Activated naive CD4-positive, alpha-beta T cell treated with anti-CD3 and anti-CD28 coated beads, Interleukin-2, amount 50 U/mL, for 24 hours (primary cell): ENCODE measurements around the gene MACROD2.

ENCODE experiments used
- H3K27ac Mint-ChIP-seq: one replicate; pipeline ENCODE4 v1.8.0; 2021; ENCODE audit warnings: mild to moderate bottlenecking, mixed read lengths
- H3K27me3 Mint-ChIP-seq: one replicate; pipeline ENCODE4 v1.8.0; 2021; ENCODE audit warnings: mixed read lengths
- H3K36me3 Mint-ChIP-seq: one replicate; pipeline ENCODE4 v1.8.0; 2021; ENCODE audit warnings: mixed read lengths
- H3K4me1 Mint-ChIP-seq: one replicate; pipeline ENCODE4 v1.8.0; 2021; ENCODE audit warnings: mixed read lengths
- H3K4me3 Mint-ChIP-seq: one replicate; pipeline ENCODE4 v1.8.0; 2021; ENCODE audit warnings: mild to moderate bottlenecking, mixed read lengths
- H3K9me3 Mint-ChIP-seq: one replicate; pipeline ENCODE4 v1.8.0; 2021; ENCODE audit warnings: mixed read lengths

MACROD2 gene

GRCh38 chr20:14667226-14667625 lies 671.9 kb downstream of the MACROD2 start:
- Mint-ChIP-seq H3K9me3 (peaks cover 9% of the 10 kb centered on the region), H3K27me3 (no peaks in the 10 kb centered on the region), H3K4me1 (no peaks in the 10 kb centered on the region), H3K27ac (no peak overlapping the region), H3K4me3 (no peak overlapping the region), H3K36me3 (no peaks in the 10 kb centered on the region)

GRCh38 chr20:14672066-14672465 lies 676.8 kb downstream of the MACROD2 start:
- H3K4me1 Mint-ChIP-seq, result no peaks in the 10 kb centered on the region
- H3K4me3 Mint-ChIP-seq, result no peak overlapping the region
- no peaks in the 10 kb centered on the region for H3K27me3 Mint-ChIP-seq
- H3K36me3 Mint-ChIP-seq, result no peaks in the 10 kb centered on the region
- no peak overlapping the region for H3K27ac Mint-ChIP-seq
- peaks cover 13% of the 10 kb centered on the region for H3K9me3 Mint-ChIP-seq

GRCh38 chr20:14673164-14673563 lies 677.8 kb downstream of the MACROD2 start:
- no peak overlapping the region for H3K4me3 Mint-ChIP-seq
- H3K9me3 Mint-ChIP-seq, result peaks cover 13% of the 10 kb centered on the region
- no peaks in the 10 kb centered on the region for H3K4me1 Mint-ChIP-seq
- no peaks in the 10 kb centered on the region for H3K36me3 Mint-ChIP-seq
- H3K27me3 Mint-ChIP-seq, result no peaks in the 10 kb centered on the region
- no peak overlapping the region for H3K27ac Mint-ChIP-seq

GRCh38 chr20:14677455-14677854 lies 682.1 kb downstream of the MACROD2 start:
- Mint-ChIP-seq H3K9me3 (peaks cover 8% of the 10 kb centered on the region), H3K4me1 (no peaks in the 10 kb centered on the region), H3K27ac (no peak overlapping the region), H3K4me3 (no peak overlapping the region), H3K36me3 (no peaks in the 10 kb centered on the region), H3K27me3 (no peaks in the 10 kb centered on the region)

GRCh38 chr20:14685183-14685582 lies 689.9 kb downstream of the MACROD2 start:
- Mint-ChIP-seq H3K4me3 (no peak overlapping the region), H3K4me1 (no peaks in the 10 kb centered on the region), H3K27ac (no peak overlapping the region), H3K27me3 (no peaks in the 10 kb centered on the region), H3K36me3 (no peaks in the 10 kb centered on the region), H3K9me3 (peaks cover 4% of the 10 kb centered on the region)

- Mint-ChIP-seq H3K9me3 (peaks cover 4% of the 10 kb centered on the region), H3K27me3 (no peaks in the 10 kb centered on the region), H3K36me3 (no peaks in the 10 kb centered on the region), H3K4me3 (no peak overlapping the region), H3K27ac (no peak overlapping the region), H3K4me1 (no peaks in the 10 kb centered on the region)
Observed at GRCh38 chr20:14687313-14687712, 692.0 kb downstream of the MACROD2 start.

GRCh38 chr20:14688005-14688404 lies 692.7 kb downstream of the MACROD2 start:
- no peak overlapping the region for H3K27ac Mint-ChIP-seq
- no peaks in the 10 kb centered on the region for H3K36me3 Mint-ChIP-seq
- H3K4me1 Mint-ChIP-seq, result no peaks in the 10 kb centered on the region
- H3K27me3 Mint-ChIP-seq, result no peaks in the 10 kb centered on the region
- no peak overlapping the region for H3K4me3 Mint-ChIP-seq
- H3K9me3 Mint-ChIP-seq, result peaks cover 4% of the 10 kb centered on the region

- Mint-ChIP-seq H3K4me3 (no peak overlapping the region), H3K4me1 (no peaks in the 10 kb centered on the region), H3K9me3 (peaks cover 6% of the 10 kb centered on the region), H3K27ac (no peak overlapping the region), H3K36me3 (no peaks in the 10 kb centered on the region), H3K27me3 (no peaks in the 10 kb centered on the region)
Observed at GRCh38 chr20:14691994-14692393, 696.7 kb downstream of the MACROD2 start.

GRCh38 chr20:14696478-14696877 lies 701.2 kb downstream of the MACROD2 start:
- Mint-ChIP-seq H3K4me1 (no peaks in the 10 kb centered on the region), H3K4me3 (no peak overlapping the region), H3K9me3 (peaks cover 6% of the 10 kb centered on the region), H3K27me3 (no peaks in the 10 kb centered on the region), H3K36me3 (no peaks in the 10 kb centered on the region), H3K27ac (no peak overlapping the region)

- H3K4me3 Mint-ChIP-seq, result no peak overlapping the region
- no peaks in the 10 kb centered on the region for H3K4me1 Mint-ChIP-seq
- no peaks in the 10 kb centered on the region for H3K27me3 Mint-ChIP-seq
- peaks cover 6% of the 10 kb centered on the region for H3K9me3 Mint-ChIP-seq
- H3K27ac Mint-ChIP-seq, result no peak overlapping the region
- no peaks in the 10 kb centered on the region for H3K36me3 Mint-ChIP-seq
Observed at GRCh38 chr20:14696937-14697336, 701.6 kb downstream of the MACROD2 start.

- Mint-ChIP-seq H3K36me3 (no peaks in the 10 kb centered on the region), H3K4me3 (no peak overlapping the region), H3K27ac (no peak overlapping the region), H3K9me3 (peaks cover 6% of the 10 kb centered on the region), H3K27me3 (no peaks in the 10 kb centered on the region), H3K4me1 (no peaks in the 10 kb centered on the region)
Observed at GRCh38 chr20:14698125-14698524, 702.8 kb downstream of the MACROD2 start.

GRCh38 chr20:14698605-14699373 lies 703.5 kb downstream of the MACROD2 start:
- Mint-ChIP-seq H3K9me3 (no peaks in the 10 kb centered on the region), H3K4me1 (no peaks in the 10 kb centered on the region), H3K4me3 (no peak overlapping the region), H3K36me3 (no peaks in the 10 kb centered on the region), H3K27me3 (no peaks in the 10 kb centered on the region), H3K27ac (no peak overlapping the region)

GRCh38 chr20:14700639-14700960 lies 705.3 kb downstream of the MACROD2 start:
- H3K9me3 Mint-ChIP-seq, result no peaks in the 10 kb centered on the region
- H3K27ac Mint-ChIP-seq, result no peak overlapping the region
- H3K4me1 Mint-ChIP-seq, result no peaks in the 10 kb centered on the region
- H3K36me3 Mint-ChIP-seq, result no peaks in the 10 kb centered on the region
- H3K27me3 Mint-ChIP-seq, result no peaks in the 10 kb centered on the region
- H3K4me3 Mint-ChIP-seq, result no peak overlapping the region

- Mint-ChIP-seq H3K27ac (no peak overlapping the region), H3K27me3 (no peaks in the 10 kb centered on the region), H3K4me1 (no peaks in the 10 kb centered on the region), H3K9me3 (no peaks in the 10 kb centered on the region), H3K36me3 (no peaks in the 10 kb centered on the region), H3K4me3 (no peak overlapping the region)
Observed at GRCh38 chr20:14701326-14701725, 706.0 kb downstream of the MACROD2 start.

GRCh38 chr20:14706555-14706954 lies 711.2 kb downstream of the MACROD2 start:
- Mint-ChIP-seq H3K4me3 (no peak overlapping the region), H3K27me3 (no peaks in the 10 kb centered on the region), H3K36me3 (no peaks in the 10 kb centered on the region), H3K4me1 (no peaks in the 10 kb centered on the region), H3K27ac (no peak overlapping the region), H3K9me3 (no peaks in the 10 kb centered on the region)

GRCh38 chr20:14707026-14707680 lies 711.8 kb downstream of the MACROD2 start:
- no peaks in the 10 kb centered on the region for H3K9me3 Mint-ChIP-seq

More at GRCh38 chr20:14707026-14707680, 711.8 kb downstream of the MACROD2 start:
- Mint-ChIP-seq H3K27me3 (no peaks in the 10 kb centered on the region), H3K36me3 (no peaks in the 10 kb centered on the region), H3K4me1 (no peaks in the 10 kb centered on the region), H3K27ac (no peak overlapping the region), H3K4me3 (no peak overlapping the region)
